Spleen (tissue), 7 donors: Measurements from ENCODE around the gene EYS.

Experiments used
- POLR2AphosphoS5 ChIP-seq, 3 donors: sonication (generic); formaldehyde crosslinking; IDR thresholded peaks; one replicate each; pipeline ENCODE4 v1.5.1; 2017; ENCODE audit warnings: antibody characterized with exemption in 3 of 3
- TF ChIP-seq, protein P1 (sequence below), 11 experiments: fragments of 200-600 bp in 7 of 11; fragments of 450-650 bp in 4 of 11; sonication (generic) in 4 of 11; IDR thresholded peaks in 8 of 11; conservative IDR thresholded peaks in 3 of 11; 1 replicate in 7 of 11; 2 replicates in 4 of 11; pipeline versions ENCODE4 v1.4.0 to v1.8.0; 2016 to 2021; ENCODE audit warnings: antibody characterized with exemption in 11 of 11, inconsistent platforms in 4 of 11, mild to moderate bottlenecking in 1 of 11
- donor health status: DM: no; HTN: no; CAD: no; lungs with moderate emphysema.
- donor health status: DM: no; HTN: no; CAD: no.
- donor health status: DM: no; HTN: no; CAD: no.

DNA sequence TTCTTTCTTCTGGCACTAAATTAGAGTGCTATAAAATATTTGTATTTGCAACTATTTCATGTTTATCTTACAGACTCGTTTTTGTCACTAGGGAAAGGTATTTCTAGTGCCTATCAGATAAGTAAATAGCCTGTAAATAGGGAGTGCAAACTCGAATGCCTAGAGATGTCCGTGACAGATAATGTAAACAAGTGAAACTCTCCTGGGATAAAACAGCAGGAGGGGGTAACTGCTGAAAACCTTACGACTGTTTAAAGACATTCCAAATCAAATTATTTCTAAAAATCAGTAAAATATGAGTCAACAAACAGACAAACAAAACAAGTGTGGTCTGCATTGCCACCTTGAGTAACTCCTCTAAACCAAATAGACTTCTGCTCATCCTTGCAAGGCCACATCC, 932.1 kb downstream of the EYS start:
- no peak for TF ChIP-seq POLR2AphosphoS5 (IDR thresholded peaks at IDR 0.05)
- TF ChIP-seq, protein P1, sequence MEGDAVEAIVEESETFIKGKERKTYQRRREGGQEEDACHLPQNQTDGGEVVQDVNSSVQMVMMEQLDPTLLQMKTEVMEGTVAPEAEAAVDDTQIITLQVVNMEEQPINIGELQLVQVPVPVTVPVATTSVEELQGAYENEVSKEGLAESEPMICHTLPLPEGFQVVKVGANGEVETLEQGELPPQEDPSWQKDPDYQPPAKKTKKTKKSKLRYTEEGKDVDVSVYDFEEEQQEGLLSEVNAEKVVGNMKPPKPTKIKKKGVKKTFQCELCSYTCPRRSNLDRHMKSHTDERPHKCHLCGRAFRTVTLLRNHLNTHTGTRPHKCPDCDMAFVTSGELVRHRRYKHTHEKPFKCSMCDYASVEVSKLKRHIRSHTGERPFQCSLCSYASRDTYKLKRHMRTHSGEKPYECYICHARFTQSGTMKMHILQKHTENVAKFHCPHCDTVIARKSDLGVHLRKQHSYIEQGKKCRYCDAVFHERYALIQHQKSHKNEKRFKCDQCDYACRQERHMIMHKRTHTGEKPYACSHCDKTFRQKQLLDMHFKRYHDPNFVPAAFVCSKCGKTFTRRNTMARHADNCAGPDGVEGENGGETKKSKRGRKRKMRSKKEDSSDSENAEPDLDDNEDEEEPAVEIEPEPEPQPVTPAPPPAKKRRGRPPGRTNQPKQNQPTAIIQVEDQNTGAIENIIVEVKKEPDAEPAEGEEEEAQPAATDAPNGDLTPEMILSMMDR (IDR thresholded peaks at IDR 0.05 in 8 of 11, conservative IDR thresholded peaks at IDR 0.05 in 3 of 11): no peak
